NCI-H2107 treated with DMSO at 0.1 percent for 48 hours (cell line): ENCODE data around the gene TDP1.

Experiments
- DNase-seq: peaks from one replicate; lab custom pipeline; 2025; ENCODE audit not compliant: unreplicated experiment; lab: John Stamatoyannopoulos, UW

Gene TDP1

GRCh38 chr14:89955745-89956660, at the start of gene TDP1:
TSS of gene TDP1 (plus strand) at chr14:89955927. CDS start at chr14:89963115, 7,188 bp downstream.
- DNase-seq = peak; percentile 98

DNA sequence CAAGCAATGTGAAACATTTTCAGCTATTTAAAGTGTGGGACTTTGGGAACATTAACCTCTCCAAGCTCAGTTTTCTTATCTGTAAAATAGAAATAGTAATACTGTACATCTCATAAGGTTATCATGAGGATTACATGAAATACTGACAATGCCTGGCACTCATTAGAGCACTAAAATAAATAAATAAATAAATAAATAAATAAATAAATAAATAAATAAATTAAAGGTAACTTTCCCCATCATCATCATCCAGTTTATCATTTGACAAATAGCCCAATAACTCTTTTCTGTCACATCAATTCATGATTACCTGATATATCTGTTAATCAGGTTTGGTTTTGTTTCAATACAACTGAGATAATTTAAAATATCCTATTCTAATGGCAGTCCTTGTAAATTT, 49.7 kb upstream of the TDP1 start:
- no peak for DNase-seq

DNA sequence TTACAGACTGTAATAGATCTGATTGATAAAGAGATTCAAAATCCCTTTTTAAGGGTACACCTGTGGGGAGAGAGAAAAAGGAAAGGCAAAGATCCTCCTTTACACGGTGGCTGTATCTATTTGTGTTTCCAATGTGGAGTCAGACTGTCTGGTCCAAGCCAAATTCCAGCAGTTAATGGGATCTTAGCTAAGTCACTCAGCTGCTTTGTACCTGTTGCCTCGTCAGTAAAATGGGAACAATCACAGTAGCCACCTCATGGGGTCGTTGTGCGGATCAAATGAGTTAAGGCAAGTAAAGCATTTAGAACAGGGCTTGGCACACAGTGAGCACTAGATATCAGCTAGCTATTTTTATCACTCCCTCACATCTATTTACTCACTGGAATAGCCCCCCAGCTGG, 48.1 kb upstream of the TDP1 start:
- no peak for DNase-seq

- DNase-seq = no peak
These were observed 46.8 kb upstream of the TDP1 start for GRCh38 chr14:89908712-89909450.

GRCh38 chr14:89909586-89909985, 46.1 kb upstream of the TDP1 start:
- no peak for DNase-seq

DNA sequence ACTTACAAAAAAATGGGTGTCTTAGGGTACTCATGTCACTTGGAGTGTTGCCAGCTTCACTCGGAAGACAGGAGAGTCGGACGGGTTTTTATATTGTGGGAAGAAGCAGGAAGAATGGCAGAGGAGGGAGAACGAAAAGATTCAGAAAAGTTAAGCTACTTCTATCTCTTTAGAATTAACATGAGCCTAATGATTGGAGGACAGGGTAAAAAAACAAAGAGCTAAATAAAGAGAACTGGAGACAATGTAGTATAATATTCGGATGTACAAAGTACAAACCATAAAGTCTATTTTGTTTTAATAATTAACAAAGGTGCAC, 45.1 kb upstream of the TDP1 start:
- DNase-seq = no peak

- peak; percentile 8 for DNase-seq
These were observed 44.5 kb upstream of the TDP1 start for GRCh38 chr14:89911010-89911919.

- DNase-seq = no peak
These were observed 43.5 kb upstream of the TDP1 start for GRCh38 chr14:89912221-89912620.

- DNase-seq = no peak
These were observed 43.0 kb upstream of the TDP1 start for GRCh38 chr14:89912667-89913211.

DNA sequence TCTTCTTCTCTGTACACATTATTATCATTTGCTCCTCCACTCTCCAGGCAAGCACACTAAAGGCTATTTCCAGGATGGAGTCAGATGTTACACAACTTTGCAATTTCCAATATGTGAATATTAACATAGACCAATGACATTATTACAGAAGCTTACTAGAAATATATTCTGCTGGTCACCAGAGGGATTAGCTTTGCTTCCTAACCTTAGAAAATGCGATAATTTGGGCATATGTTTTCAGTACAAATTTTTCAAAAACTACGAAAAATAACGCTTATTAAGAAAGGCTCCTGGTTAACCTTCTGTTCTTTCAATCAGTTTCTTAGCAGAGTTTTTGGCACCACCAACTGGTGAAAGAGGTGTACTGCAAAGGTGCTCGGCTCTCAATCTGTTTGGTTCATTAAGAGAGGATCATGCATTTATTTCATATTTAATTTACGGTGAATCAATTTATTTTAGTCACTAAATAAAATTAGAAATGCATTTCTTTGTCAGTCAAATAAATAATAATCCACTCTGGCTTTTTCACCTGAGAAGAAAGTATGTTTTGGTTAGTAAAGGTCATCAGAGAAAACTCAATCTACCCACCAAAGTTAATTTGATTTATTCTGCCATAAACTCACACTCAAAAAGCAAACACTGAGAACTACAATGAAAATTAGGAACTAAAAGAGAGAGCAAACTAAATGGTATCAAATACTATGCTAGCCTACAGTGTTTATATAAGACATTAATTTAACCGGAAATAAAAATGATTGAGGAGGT, 40.4 kb upstream of the TDP1 start:
- DNase-seq = peak; percentile 79

- DNase-seq = no peak
These were observed 37.0 kb upstream of the TDP1 start for GRCh38 chr14:89918721-89919120.

DNA sequence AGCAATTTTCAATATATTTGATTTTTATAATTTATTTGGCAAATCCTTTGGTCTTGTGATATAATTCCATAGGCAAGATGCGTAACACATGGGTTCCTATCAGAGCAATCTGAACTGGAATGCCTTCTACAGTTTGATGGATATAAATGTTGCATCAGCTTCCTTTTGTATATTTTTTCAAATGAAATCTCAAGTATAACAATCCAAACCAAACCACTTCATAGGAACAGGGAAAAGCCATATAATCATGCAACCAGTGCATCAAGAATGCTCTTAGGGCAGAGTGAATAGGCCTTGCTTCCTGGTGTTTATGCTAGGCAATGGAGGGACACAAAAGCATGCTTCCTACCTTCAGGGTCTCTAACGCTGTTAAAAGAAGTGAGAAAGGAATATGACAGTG, 35.7 kb upstream of the TDP1 start:
- no peak for DNase-seq

- DNase-seq = no peak
These were observed 34.4 kb upstream of the TDP1 start for GRCh38 chr14:89921346-89921745.

DNA sequence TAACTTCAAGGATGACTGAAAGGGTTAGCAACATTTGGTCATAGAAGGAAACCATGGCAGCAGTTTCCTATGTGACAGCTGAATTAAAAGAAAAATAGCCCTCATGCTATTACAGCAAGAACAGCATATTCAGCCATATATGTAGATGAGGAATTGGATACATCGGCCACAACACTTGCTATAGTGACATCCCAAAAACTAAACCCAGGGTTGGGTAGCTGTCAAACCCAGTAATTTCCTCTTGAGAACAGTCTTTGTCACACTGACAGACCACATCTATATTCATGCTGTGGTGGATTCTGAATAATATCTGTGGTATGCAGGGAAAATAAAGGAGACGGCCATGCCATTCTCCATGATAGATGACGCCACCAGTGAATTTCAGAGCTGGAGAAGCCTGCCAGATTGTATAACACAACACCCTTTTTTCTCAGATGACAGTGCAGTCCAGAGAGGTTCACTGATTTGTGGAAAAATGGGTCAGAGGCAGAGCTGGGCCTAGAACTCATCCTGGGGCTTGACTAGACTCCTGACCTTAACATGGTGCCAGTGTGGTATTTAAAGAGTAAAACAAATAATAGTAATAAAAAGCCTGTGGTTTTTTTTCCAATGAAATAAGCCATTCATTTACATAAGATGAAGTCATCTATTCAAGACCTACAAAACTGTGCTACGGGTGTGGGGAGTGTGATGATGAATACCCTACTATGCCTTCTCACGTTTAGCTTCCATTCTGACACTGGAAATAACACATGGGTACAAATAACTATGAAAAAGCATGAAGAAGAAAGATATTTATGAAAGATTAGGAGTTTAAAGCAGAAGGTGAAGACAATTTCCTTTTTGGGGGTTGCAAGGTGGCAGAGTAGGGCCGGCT, 33.5 kb upstream of the TDP1 start:
- DNase-seq = no peak

GRCh38 chr14:89924268-89924667, 31.5 kb upstream of the TDP1 start:
- no peak for DNase-seq

DNA sequence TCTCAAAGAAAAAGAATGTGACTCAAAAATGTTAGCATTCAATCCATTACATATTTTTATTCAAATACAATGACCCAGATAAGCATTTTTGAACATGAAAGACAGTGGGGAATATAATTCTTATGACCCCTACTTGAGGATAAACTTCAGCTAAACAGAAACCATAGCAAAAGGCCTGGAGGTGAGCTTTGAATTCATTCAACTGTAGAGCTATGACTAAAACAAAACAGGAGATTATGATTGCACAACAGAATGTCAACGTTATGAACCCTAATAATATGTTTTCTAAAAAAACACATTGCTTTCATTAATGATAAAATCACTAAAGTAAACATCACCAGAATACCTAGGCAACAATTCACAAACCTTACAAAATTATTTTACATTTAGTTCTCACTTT, 29.0 kb upstream of the TDP1 start:
- DNase-seq = no peak

GRCh38 chr14:89927186-89927865, 28.4 kb upstream of the TDP1 start:
- DNase-seq = no peak

DNA sequence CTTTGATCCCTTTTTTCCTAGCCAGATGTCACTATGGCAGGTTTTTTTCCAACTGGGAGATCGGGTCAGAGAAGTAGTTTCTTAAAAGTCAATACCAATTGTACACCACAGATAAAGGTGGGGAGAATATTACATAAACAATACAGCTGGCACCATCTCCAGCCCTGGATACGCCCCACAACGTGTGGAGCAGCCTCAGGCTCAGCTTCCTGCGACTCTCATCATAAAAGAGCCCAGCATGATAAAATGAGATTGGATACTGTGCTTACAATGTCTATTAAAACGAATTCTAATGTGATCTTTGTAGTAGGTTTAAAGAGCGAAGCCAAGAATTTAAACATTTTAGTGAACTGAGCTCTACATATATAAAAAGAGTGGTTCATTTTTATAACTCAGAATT, 22.7 kb upstream of the TDP1 start:
- peak; percentile 51 for DNase-seq
